IMR-90 (cell line): ENCODE measurements around the gene CAPN8.

Source experiments
- NFE2L2 ChIP-seq: fragments of 150-350 bp; IDR thresholded peaks from 2 replicates; pipeline ENCODE4 v1.6.1; 2016; ENCODE audit warnings: low read depth, mild to moderate bottlenecking, low read length
- POLR2A ChIP-seq: IDR thresholded peaks from 2 replicates; pipeline ENCODE4 v1.6.1; 2012; ENCODE audit warnings: mild to moderate bottlenecking, low read depth, low read length
- USF2 ChIP-seq: fragments of 150-350 bp; IDR thresholded peaks from 2 replicates; pipeline ENCODE4 v1.6.1; 2017; ENCODE audit warnings: mild to moderate bottlenecking, antibody characterized with exemption, low read length, low read depth

GRCh38 chr1:223680188-223680587 lies 14.7 kb upstream of the CAPN8 start:
- TF ChIP-seq POLR2A (no peak), USF2 (no peak), NFE2L2 (no peak)
